ENCODE measurements around the gene PAX8.

The PAX8 gene

DNA sequence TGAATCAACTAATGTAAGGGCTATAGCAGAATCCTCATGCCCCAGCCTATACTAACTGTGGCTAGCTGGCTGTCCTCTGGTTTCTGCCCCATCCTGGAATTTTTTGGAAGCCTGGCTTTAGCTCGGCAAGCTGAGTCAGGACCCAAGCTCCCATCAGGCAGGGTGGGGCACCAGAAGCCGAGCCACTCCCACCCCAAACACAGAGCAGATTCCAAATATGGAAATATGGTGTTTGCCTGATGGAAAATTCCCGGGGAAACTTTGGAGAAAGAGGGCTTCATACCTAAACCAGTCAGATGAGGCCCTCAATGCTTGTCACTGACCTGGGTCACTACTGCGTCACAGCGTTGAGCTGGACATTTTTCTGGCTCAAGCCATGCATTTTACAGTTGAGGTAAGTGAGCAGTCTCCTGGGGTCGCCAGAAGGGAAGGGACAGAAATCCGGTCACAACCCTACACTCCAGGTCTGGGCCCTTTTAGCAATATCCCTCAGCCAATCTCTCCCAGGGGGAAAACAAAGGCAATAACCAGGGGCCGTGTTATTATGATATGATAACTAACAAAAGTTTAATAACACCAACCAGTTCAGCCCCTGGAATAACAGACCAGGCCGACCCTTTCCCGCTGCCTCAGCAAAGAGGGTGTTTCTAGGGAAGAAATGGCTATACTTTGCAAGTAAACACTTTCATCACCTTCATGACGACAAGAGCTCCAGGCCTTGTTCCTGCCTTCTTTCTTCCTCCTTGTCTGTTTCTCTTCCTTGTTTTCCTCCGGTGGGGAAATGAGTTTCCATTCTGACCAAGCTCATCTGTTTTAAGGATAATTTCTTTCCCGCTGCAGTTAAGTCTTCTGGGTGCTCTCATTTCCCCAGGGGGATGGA is 67.3 kb downstream of the PAX8 start:
- Histone ChIP-seq H3K4me1 (ENCODE audit: control insufficient read depth, low read length) (no peaks in the 10 kb centered on the region), H3K4me2 (ENCODE audit: low read length) (no peak overlapping the region), H3K79me2 (ENCODE audit: control insufficient read depth, low read length) (no peaks in the 10 kb centered on the region), H3F3A (ENCODE audit: control insufficient read depth, insufficient read depth) (no peaks in the 10 kb centered on the region), H3K4me3 (ENCODE audit: low read length) (no peak overlapping the region), H3K9me2 (replicated peaks; ENCODE audit: control insufficient read depth, low read length) (no peaks in the 10 kb centered on the region), H3K9me3 (ENCODE audit: control insufficient read depth, insufficient read depth, low read length) (no peaks in the 10 kb centered on the region), H3K27ac (ENCODE audit: low read depth, low read length) (no peak overlapping the region), H4K20me1 (ENCODE audit: control insufficient read depth, insufficient read depth, low read depth, low read length) (no peaks in the 10 kb centered on the region), H3K36me3 (ENCODE audit: control insufficient read depth, low read length) (no peaks in the 10 kb centered on the region), H3K27me3 (ENCODE audit: control insufficient read depth, low read length) (peaks cover 4% of the 10 kb centered on the region)
- TF ChIP-seq EZH2phosphoT487 (IDR thresholded peaks at IDR 0.05; ENCODE audit: borderline replicate concordance, low read length) = no peak
- TF ChIP-seq, protein P1, sequence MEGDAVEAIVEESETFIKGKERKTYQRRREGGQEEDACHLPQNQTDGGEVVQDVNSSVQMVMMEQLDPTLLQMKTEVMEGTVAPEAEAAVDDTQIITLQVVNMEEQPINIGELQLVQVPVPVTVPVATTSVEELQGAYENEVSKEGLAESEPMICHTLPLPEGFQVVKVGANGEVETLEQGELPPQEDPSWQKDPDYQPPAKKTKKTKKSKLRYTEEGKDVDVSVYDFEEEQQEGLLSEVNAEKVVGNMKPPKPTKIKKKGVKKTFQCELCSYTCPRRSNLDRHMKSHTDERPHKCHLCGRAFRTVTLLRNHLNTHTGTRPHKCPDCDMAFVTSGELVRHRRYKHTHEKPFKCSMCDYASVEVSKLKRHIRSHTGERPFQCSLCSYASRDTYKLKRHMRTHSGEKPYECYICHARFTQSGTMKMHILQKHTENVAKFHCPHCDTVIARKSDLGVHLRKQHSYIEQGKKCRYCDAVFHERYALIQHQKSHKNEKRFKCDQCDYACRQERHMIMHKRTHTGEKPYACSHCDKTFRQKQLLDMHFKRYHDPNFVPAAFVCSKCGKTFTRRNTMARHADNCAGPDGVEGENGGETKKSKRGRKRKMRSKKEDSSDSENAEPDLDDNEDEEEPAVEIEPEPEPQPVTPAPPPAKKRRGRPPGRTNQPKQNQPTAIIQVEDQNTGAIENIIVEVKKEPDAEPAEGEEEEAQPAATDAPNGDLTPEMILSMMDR (IDR thresholded peaks at IDR 0.05; ENCODE audit: low read depth, low read length, poor library complexity, severe bottlenecking) = no peak

DNA sequence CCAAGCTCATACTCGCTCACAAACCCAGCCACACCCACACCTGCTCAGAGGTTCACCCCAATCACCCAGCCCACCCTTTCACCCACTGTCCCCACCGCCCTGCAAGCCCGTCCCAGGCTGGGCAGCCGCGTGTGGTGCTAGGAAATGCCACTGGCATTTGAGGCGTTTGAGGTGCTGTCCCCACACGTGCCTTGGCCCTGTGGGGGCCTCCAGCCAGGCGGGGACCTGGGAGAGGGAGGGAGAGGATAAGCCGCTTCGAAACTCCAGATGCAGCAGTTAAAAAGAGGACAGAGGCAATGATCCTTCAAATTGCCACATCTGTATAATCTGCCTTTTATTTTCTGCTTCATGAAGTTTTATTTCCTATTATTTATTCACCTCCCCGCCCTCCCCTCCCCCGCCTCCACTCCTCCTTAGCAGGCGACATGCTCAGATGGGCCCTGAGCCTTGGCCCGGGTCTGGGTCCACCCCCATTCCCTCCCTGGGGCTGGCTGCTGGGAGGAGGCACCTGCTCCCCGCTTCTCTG is 69.0 kb downstream of the PAX8 start:
- H3K36me3 ChIP-seq (ENCODE audit: control insufficient read depth, low read length) = no peaks in the 10 kb centered on the region
- H3K4me3 ChIP-seq (ENCODE audit: low read length) = no peak overlapping the region
- no peaks in the 10 kb centered on the region for H3K79me2 ChIP-seq (ENCODE audit: control insufficient read depth, low read length)
- H3K27me3 ChIP-seq (ENCODE audit: control insufficient read depth, low read length) = peaks cover 4% of the 10 kb centered on the region
- H4K20me1 ChIP-seq (ENCODE audit: control insufficient read depth, insufficient read depth, low read depth, low read length) = no peaks in the 10 kb centered on the region
- H3K9me3 ChIP-seq (ENCODE audit: control insufficient read depth, insufficient read depth, low read length) = no peaks in the 10 kb centered on the region
- no peaks in the 10 kb centered on the region for H3F3A ChIP-seq (ENCODE audit: control insufficient read depth, insufficient read depth)
- no peaks in the 10 kb centered on the region for H3K9me2 ChIP-seq (replicated peaks; ENCODE audit: control insufficient read depth, low read length)
- TF ChIP-seq, protein P1 (IDR thresholded peaks at IDR 0.05; ENCODE audit: low read depth, low read length, poor library complexity, severe bottlenecking) = no peak
- no peak for TF ChIP-seq EZH2phosphoT487 (IDR thresholded peaks at IDR 0.05; ENCODE audit: borderline replicate concordance, low read length)
- no peak overlapping the region for H3K4me2 ChIP-seq (ENCODE audit: low read length)
- no peak overlapping the region for H3K27ac ChIP-seq (ENCODE audit: low read depth, low read length)
- no peaks in the 10 kb centered on the region for H3K4me1 ChIP-seq (ENCODE audit: control insufficient read depth, low read length)

DNA sequence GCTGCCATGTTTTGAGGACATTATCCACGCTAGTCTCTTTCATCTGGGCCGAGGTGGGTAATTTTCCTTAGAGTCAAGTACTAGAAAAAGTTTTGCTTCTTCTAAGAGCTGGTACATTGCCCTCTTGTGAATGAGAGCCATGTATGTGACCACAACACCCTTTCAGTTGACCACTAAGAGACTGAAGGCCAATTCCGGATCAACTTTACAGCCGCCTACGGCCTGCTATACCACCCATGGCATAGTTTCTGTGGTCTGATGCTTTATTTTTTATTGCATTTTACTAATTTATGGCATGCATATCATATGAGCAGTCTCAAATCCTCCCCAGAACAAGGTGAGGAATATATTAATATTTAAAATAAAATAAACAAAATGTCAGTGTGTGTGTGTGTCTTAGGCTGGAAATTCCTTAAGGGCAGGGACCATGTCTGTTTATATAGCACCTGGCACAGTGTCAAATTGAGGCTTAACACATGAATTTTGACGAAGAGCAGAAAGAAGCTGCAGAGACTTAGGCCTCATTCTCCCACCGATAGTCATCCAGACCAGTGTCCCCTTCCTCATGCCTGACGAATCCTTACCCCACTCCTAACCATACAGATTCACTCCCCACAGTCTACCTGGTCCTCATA is 69.6 kb downstream of the PAX8 start:
- no peaks in the 10 kb centered on the region for H3K9me3 ChIP-seq (ENCODE audit: control insufficient read depth, insufficient read depth, low read length)
- H3K79me2 ChIP-seq (ENCODE audit: control insufficient read depth, low read length) = no peaks in the 10 kb centered on the region
- H3K4me3 ChIP-seq (ENCODE audit: low read length) = no peak overlapping the region
- no peaks in the 10 kb centered on the region for H3K9me2 ChIP-seq (replicated peaks; ENCODE audit: control insufficient read depth, low read length)
- H3K27me3 ChIP-seq (ENCODE audit: control insufficient read depth, low read length) = peaks cover 4% of the 10 kb centered on the region
- no peak for TF ChIP-seq EZH2phosphoT487 (IDR thresholded peaks at IDR 0.05; ENCODE audit: borderline replicate concordance, low read length)
- H3K4me1 ChIP-seq (ENCODE audit: control insufficient read depth, low read length) = peaks cover 2% of the 10 kb centered on the region
- H3K4me2 ChIP-seq (ENCODE audit: low read length) = no peak overlapping the region
- peaks cover 4% of the 10 kb centered on the region for H3K36me3 ChIP-seq (ENCODE audit: control insufficient read depth, low read length)
- no peaks in the 10 kb centered on the region for H3F3A ChIP-seq (ENCODE audit: control insufficient read depth, insufficient read depth)
- no peak overlapping the region for H3K27ac ChIP-seq (ENCODE audit: low read depth, low read length)
- H4K20me1 ChIP-seq (ENCODE audit: control insufficient read depth, insufficient read depth, low read depth, low read length) = no peaks in the 10 kb centered on the region

DNA sequence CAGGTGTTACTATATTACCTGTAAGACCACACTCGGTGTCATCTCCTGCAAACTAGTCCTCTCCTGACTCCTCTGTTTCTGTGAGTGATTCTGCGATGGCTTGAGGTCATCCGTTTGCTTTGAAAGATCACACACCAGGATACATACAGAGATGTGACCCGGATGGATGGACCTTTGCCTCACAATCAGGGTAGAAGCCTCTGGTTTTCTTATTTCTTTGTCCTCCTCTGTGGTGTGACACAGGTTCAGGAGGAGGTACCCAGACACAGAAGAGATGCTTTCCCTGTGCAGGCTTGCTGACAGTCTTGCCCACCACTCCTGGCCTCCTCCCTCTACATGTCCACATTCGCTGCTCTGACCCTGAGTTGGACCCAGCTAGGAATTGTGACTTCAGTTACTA is 70.3 kb downstream of the PAX8 start:
- TF ChIP-seq EZH2phosphoT487 (IDR thresholded peaks at IDR 0.05; ENCODE audit: borderline replicate concordance, low read length) = no peak
- TF ChIP-seq, protein P1 (IDR thresholded peaks at IDR 0.05; ENCODE audit: low read depth, low read length, poor library complexity, severe bottlenecking) = no peak
- H3F3A ChIP-seq (ENCODE audit: control insufficient read depth, insufficient read depth) = no peaks in the 10 kb centered on the region
- H3K9me2 ChIP-seq (replicated peaks; ENCODE audit: control insufficient read depth, low read length) = no peaks in the 10 kb centered on the region
- H3K4me2 ChIP-seq (ENCODE audit: low read length) = no peak overlapping the region
- peaks cover 4% of the 10 kb centered on the region for H3K27me3 ChIP-seq (ENCODE audit: control insufficient read depth, low read length)
- no peaks in the 10 kb centered on the region for H4K20me1 ChIP-seq (ENCODE audit: control insufficient read depth, insufficient read depth, low read depth, low read length)
- peaks cover 6% of the 10 kb centered on the region for H3K36me3 ChIP-seq (ENCODE audit: control insufficient read depth, low read length)
- H3K9me3 ChIP-seq (ENCODE audit: control insufficient read depth, insufficient read depth, low read length) = no peaks in the 10 kb centered on the region
- no peak overlapping the region for H3K4me3 ChIP-seq (ENCODE audit: low read length)
- no peak overlapping the region for H3K27ac ChIP-seq (ENCODE audit: low read depth, low read length)
- H3K79me2 ChIP-seq (ENCODE audit: control insufficient read depth, low read length) = no peaks in the 10 kb centered on the region
- peaks cover 5% of the 10 kb centered on the region for H3K4me1 ChIP-seq (ENCODE audit: control insufficient read depth, low read length)
